HCT116 (cell line): ENCODE measurements around the gene MSLN. TPM values are rescaled to one million over a fixed set of nuclear protein-coding genes. Genes with fewer than 3 reads are reported as not detected.

Experiments
- ATAC-seq: fragments of 200-7000 bp; cut with Tn5 transposase; 2 replicates; pipeline ENCODE4 v1.9.1; 2020; ENCODE audit warnings: mild to moderate bottlenecking, moderate library complexity
- BruUV-seq: library from RNA; stranded (reverse); fragments of 400-500 nt; replicated peaks from 2 replicates; lab custom pipeline; 2021; lab: Mats Ljungman, UMichigan
- CTCF ChIA-PET: fragments of 300-600 bp; sonication (Branson Sonifier 250); formaldehyde crosslinking; loops from one replicate; lab custom pipeline; 2021; ENCODE audit warnings: antibody characterized with exemption; lab: Charles Lee
- POLR2A ChIA-PET: fragments of 300-600, 350-600 bp; sonication (Branson Sonifier 250); formaldehyde crosslinking; loops from one replicate; lab custom pipeline; 2021; ENCODE audit warnings: antibody characterized with exemption; lab: Charles Lee
- RAD21 ChIA-PET, 2 experiments: fragments of 300-600 bp; sonication (Branson Sonifier 250); formaldehyde crosslinking; loops; one replicate each; lab custom pipeline; 2023; ENCODE audit warnings: low total read pairs in 2 of 2; ENCODE audit not compliant: uncharacterized antibody in 2 of 2, unreplicated experiment in 2 of 2, low non-redundant PET in 1 of 2; lab: Charles Lee
- DNase-seq: peaks from one replicate; pipeline ENCODE4 v3.0.0-alpha.2; 2010; ENCODE audit warnings: low read depth, low spot score
- H2AFZ ChIP-seq: fragments of 200-600 bp; shearing (Covaris generic), sonication (generic); 2 replicates; pipeline ENCODE4 v1.6.1; 2017; ENCODE audit warnings: low read depth, mixed run types, mixed read lengths, antibody characterized with exemption, low read length; ENCODE audit not compliant: poor library complexity, severe bottlenecking
- H3K27ac ChIP-seq: 2 replicates; pipeline ENCODE4 v1.5.1; 2012; ENCODE audit warnings: low read depth, low read length
- H3K27me3 ChIP-seq: fragments of 200-600 bp; sonication (generic); 2 replicates; pipeline ENCODE4 v1.6.1; 2016; ENCODE audit warnings: mixed run types, low read length, mixed read lengths; ENCODE audit not compliant: insufficient read depth
- H3K36me3 ChIP-seq, 2 experiments: fragments of 200-500 bp in 1 of 2; fragments of 200-600 bp in 1 of 2; sonication (Bioruptor generic) in 1 of 2; sonication (generic) in 1 of 2; 2 replicates each; pipeline versions ENCODE4 v1.5.1 to v1.6.1; 2014 to 2016; ENCODE audit warnings: low read length in 2 of 2, inconsistent platforms in 1 of 2, mixed read lengths in 1 of 2, mixed run types in 1 of 2; ENCODE audit not compliant: insufficient read depth in 2 of 2, control insufficient read depth in 1 of 2
- H3K4me1 ChIP-seq, 2 experiments: fragments of 200-600 bp in 1 of 2; sonication (generic) in 1 of 2; 2 replicates each; pipeline versions ENCODE4 v1.5.1 to v1.6.1; 2012 to 2017; ENCODE audit warnings: low read length in 2 of 2, inconsistent platforms in 1 of 2, mild to moderate bottlenecking in 1 of 2, mixed read lengths in 1 of 2, mixed run types in 1 of 2, moderate library complexity in 1 of 2; ENCODE audit not compliant: insufficient read depth in 2 of 2, control insufficient read depth in 1 of 2
- H3K4me2 ChIP-seq: fragments of 200-600 bp; sonication (generic); 2 replicates; pipeline ENCODE4 v1.6.1; 2017; ENCODE audit warnings: mixed run types, low read length, mixed read lengths
- H3K4me3 ChIP-seq, 2 experiments: fragments of 200-600 bp in 1 of 2; sonication (generic) in 1 of 2; replicated peaks in 1 of 2; 2 replicates each; pipeline ENCODE4 v1.5.1; 2011 to 2016; ENCODE audit warnings: low read length in 2 of 2, control low read depth in 1 of 2, low read depth in 1 of 2, mild to moderate bottlenecking in 1 of 2, mixed read lengths in 1 of 2, mixed run types in 1 of 2
- H3K79me2 ChIP-seq: fragments of 200-600 bp; sonication (generic); 2 replicates; pipeline ENCODE4 v1.6.1; 2017; ENCODE audit warnings: mild to moderate bottlenecking, mixed run types, low read length, moderate library complexity, mixed read lengths; ENCODE audit not compliant: insufficient read depth
- H3K9ac ChIP-seq: fragments of 200-600 bp; sonication (generic); 2 replicates; pipeline ENCODE4 v1.6.1; 2016; ENCODE audit warnings: low read length, mixed read lengths
- H3K9me2 ChIP-seq: fragments of 200-600 bp; sonication (generic), shearing (Covaris generic); 2 replicates; pipeline ENCODE4 v1.6.1; 2017; ENCODE audit warnings: mixed run types, mild to moderate bottlenecking, moderate library complexity; ENCODE audit not compliant: insufficient read depth
- H3K9me3 ChIP-seq, 2 experiments: fragments of 200-500 bp in 1 of 2; fragments of 200-600 bp in 1 of 2; sonication (Bioruptor generic) in 1 of 2; sonication (generic) in 1 of 2; 2 replicates each; pipeline ENCODE4 v1.6.1; 2014 to 2017; ENCODE audit warnings: low read length in 2 of 2, mixed read lengths in 2 of 2, inconsistent platforms in 1 of 2, low read depth in 1 of 2, mild to moderate bottlenecking in 1 of 2, mixed run types in 1 of 2, moderate library complexity in 1 of 2; ENCODE audit not compliant: control insufficient read depth in 1 of 2, insufficient read depth in 1 of 2
- H4K20me1 ChIP-seq: fragments of 200-600 bp; sonication (generic), shearing (Covaris generic); 2 replicates; pipeline ENCODE4 v1.6.1; 2017; ENCODE audit warnings: mixed run types, mild to moderate bottlenecking, moderate library complexity; ENCODE audit not compliant: insufficient read depth
- CBX3 ChIP-seq: IDR thresholded peaks from 2 replicates; pipeline ENCODE4 v1.6.1; 2012; ENCODE audit warnings: low read depth
- EGR1 ChIP-seq: IDR thresholded peaks from 2 replicates; pipeline ENCODE4 v1.6.1; 2012; ENCODE audit warnings: low read depth
- ELF1 ChIP-seq: IDR thresholded peaks from 2 replicates; pipeline ENCODE4 v1.6.1; 2012; ENCODE audit warnings: low read depth, borderline replicate concordance
- RAD21 ChIP-seq: IDR thresholded peaks from 2 replicates; pipeline ENCODE4 v1.6.1; 2012; ENCODE audit warnings: low read depth, mild to moderate bottlenecking
- ZFX ChIP-seq: fragments of 450-650 bp; IDR thresholded peaks from 2 replicates; pipeline ENCODE4 v1.6.1; 2017
- intact Hi-C: fragments of 100-400 bp; cut with micrococcal nuclease; formaldehyde crosslinking; loops from 2 replicates; pipeline ENCODE4 v1.10.0; 2022
- total RNA-seq: library from RNA; stranded (reverse); gene quantifications from one replicate; pipeline ENCODE4 v1.2.1, GENCODE V29; 2021; ENCODE audit not compliant: unreplicated experiment
- TF ChIP-seq, protein P1 (sequence below), 3 experiments: fragments of 200-600 bp in 1 of 3; sonication (generic) in 1 of 3; IDR thresholded peaks in 2 of 3; conservative IDR thresholded peaks in 1 of 3; 2 replicates each; pipeline ENCODE4 v1.5.1; 2012 to 2017; ENCODE audit warnings: low read depth in 2 of 3, low read length in 2 of 3, antibody characterized with exemption in 1 of 3, borderline replicate concordance in 1 of 3, control low read depth in 1 of 3, mild to moderate bottlenecking in 1 of 3, mixed read lengths in 1 of 3, mixed run types in 1 of 3, moderate library complexity in 1 of 3; ENCODE audit not compliant: insufficient read depth in 1 of 3
- TF ChIP-seq, protein P2 (sequence below): IDR thresholded peaks from 2 replicates; pipeline ENCODE4 v1.6.1; 2012

Gene MSLN
- total RNA-seq, 1 experiment from 2014 or later, result 40.9 TPM

DNA sequence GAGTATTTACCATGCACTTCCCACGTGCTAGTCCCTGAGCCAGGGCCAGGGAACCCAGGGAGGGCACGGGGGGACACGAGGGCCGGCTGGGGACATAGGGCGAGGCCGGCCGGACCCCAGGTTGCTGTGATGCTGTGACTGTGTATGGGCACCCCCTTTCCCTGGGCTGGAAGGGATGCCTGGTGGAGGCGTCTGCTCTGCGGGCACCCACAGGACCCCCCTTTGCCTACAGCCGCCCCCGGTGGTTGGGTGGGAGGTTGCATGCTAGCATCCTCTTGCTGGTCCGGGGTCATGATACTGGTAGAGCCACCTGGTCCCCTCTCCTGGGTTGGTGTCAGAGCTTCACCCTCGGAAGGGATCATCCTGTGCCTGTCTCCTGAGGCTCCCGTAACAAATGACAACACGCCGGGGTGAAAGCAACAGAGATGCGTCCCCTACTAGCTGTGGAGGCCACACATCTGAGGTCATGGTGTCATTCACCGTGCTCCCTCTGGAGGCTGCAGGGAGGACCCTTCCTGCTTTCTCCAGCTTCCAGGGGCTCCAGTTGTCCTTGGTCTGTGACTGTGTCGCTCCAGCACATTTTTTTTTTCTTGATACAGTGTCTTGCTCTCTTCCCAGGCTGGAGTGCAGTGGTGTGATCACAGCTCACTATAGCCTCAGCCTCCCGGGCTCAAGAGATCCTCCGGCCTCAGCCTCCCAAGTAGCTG lies 16.6 kb upstream of the MSLN start:
- ChIA-PET RAD21 (interaction anchor here in 1 of 2 experiments (1.3 kb wide), 1 partner anchor 17 kb away, joined by 3 read pairs; no protein-coding TSS in a partner anchor), POLR2A (interaction anchor here (1.5 kb wide), 1 partner anchor 17 kb away, joined by 3 read pairs; the partner anchor contains the start of gene MSLN), CTCF (interaction anchor here (0.6 to 2.7 kb wide), 3 partner anchors 17 to 359 kb away, joined by 3 to 11 read pairs (median 3); partner anchors contain the start of gene MSLN)
- Histone ChIP-seq H2AFZ (no peak overlapping the region), H3K9me3 (no peaks in the 10 kb centered on the region), H3K4me3 (no peak overlapping the region), H3K9ac (no peak overlapping the region), H3K9me2 (no peaks in the 10 kb centered on the region), H3K4me1 (peaks cover 8 to 28% of the 10 kb centered on the region in 2 experiments), H3K79me2 (peaks cover 12% of the 10 kb centered on the region; the same call in 1 of the 2 replicates), H4K20me1 (no peaks in the 10 kb centered on the region), H3K27me3 (no peaks in the 10 kb centered on the region), H3K27ac (no peak overlapping the region), H3K36me3 (no peaks in the 10 kb centered on the region), H3K4me2 (no peak overlapping the region)
- ATAC-seq, result no peak
- DNase-seq, result no peak
- no TSS peak for BruUV-seq
- TF ChIP-seq, protein P1, sequence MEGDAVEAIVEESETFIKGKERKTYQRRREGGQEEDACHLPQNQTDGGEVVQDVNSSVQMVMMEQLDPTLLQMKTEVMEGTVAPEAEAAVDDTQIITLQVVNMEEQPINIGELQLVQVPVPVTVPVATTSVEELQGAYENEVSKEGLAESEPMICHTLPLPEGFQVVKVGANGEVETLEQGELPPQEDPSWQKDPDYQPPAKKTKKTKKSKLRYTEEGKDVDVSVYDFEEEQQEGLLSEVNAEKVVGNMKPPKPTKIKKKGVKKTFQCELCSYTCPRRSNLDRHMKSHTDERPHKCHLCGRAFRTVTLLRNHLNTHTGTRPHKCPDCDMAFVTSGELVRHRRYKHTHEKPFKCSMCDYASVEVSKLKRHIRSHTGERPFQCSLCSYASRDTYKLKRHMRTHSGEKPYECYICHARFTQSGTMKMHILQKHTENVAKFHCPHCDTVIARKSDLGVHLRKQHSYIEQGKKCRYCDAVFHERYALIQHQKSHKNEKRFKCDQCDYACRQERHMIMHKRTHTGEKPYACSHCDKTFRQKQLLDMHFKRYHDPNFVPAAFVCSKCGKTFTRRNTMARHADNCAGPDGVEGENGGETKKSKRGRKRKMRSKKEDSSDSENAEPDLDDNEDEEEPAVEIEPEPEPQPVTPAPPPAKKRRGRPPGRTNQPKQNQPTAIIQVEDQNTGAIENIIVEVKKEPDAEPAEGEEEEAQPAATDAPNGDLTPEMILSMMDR (IDR thresholded peaks at IDR 0.05 in 2 of 3, conservative IDR thresholded peaks at IDR 0.05 in 1 of 3; ENCODE audit: borderline replicate concordance in 1 of 3, insufficient read depth in 1 of 3, low read depth in 2 of 3, low read length in 2 of 3), result peak in 2 of 3 experiments; percentile 43 to 55; a peak in 4 of 6 replicates
- no peak for TF ChIP-seq ZFX
- intact Hi-C loops, result loop anchor here (2.0 kb wide), 1 partner anchor 41 kb away; no protein-coding TSS in a partner anchor

DNA sequence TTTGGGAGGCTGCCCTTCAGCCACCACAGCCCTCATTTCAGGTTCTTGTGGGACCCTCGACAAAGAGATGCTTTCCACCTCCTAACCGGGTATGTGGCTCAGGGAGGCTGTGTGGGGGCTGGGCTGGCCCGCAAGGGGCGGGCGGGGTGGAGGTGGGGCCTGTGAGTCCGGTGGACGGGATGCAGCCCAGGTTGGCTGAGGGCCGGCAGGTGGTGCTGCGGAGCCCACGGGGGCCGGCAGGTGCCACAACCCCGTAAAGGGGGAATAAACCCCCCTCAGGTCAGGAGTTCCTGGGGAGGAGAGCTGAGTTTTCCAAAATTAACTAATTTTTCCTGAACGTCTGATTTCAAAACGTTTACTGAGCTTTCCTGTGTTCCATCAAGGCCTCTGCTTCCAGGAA lies 14.8 kb upstream of the MSLN start:
- Histone ChIP-seq H3K4me1 (peaks cover 2 to 18% of the 10 kb centered on the region in 2 experiments; a peak in 3 of 4 replicates), H3K36me3 (no peaks in the 10 kb centered on the region), H3K9me3 (no peaks in the 10 kb centered on the region), H3K4me2 (peak overlapping the region; percentile 39; the same call in 1 of the 2 replicates), H3K4me3 (no peak overlapping the region), H3K79me2 (no peaks in the 10 kb centered on the region)
- TF ChIP-seq CBX3, result no peak
- TF ChIP-seq, protein P2, sequence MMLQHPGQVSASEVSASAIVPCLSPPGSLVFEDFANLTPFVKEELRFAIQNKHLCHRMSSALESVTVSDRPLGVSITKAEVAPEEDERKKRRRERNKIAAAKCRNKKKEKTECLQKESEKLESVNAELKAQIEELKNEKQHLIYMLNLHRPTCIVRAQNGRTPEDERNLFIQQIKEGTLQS, result no peak
- no peak for TF ChIP-seq EGR1
- TF ChIP-seq RAD21, result peak; percentile 65
- no peak for TF ChIP-seq ELF1
- TF ChIP-seq, protein P1 (IDR thresholded peaks at IDR 0.05 in 2 of 3, conservative IDR thresholded peaks at IDR 0.05 in 1 of 3; ENCODE audit: borderline replicate concordance in 1 of 3, insufficient read depth in 1 of 3, low read depth in 2 of 3, low read length in 2 of 3), result peak; percentile 52 to 76 (median 70)
- TF ChIP-seq, all 23 proteins: peak for 2
- CTCF ChIA-PET, result interaction anchor here (1.7 to 2.7 kb wide), 2 partner anchors 16 to 39 kb away, joined by 9 to 11 read pairs; partner anchors contain the start of gene MSLN
- H3K27ac ChIP-seq, result no peak overlapping the region
- H3K9ac ChIP-seq, result no peak overlapping the region
- no peaks in the 10 kb centered on the region for H4K20me1 ChIP-seq
- POLR2A ChIA-PET, result no interaction called here
- ATAC-seq (peak; percentile 81), DNase-seq (no peak)
- no peaks in the 10 kb centered on the region for H3K9me2 ChIP-seq
- no TSS peak for BruUV-seq
- H3K27me3 ChIP-seq, result no peaks in the 10 kb centered on the region
- RAD21 ChIA-PET, result no interaction called here
- intact Hi-C loops, result loop anchor here (2.0 kb wide), 1 partner anchor 39 kb away; no protein-coding TSS in a partner anchor
- H2AFZ ChIP-seq, result no peak overlapping the region
